T-helper 17 cell (primary cell): ENCODE results near the gene GALNT2. TPM values are rescaled to one million over a fixed set of nuclear protein-coding genes. Genes with fewer than 3 reads are reported as not detected.

Experiments used
- ATAC-seq: fragments of 150-1000 bp; cut with Tn5 transposase; 2 replicates; pipeline ENCODE4 v1.10.0; 2021; ENCODE audit warnings: mild to moderate bottlenecking, moderate library complexity
- DNase-seq, 3 donors: peaks; one replicate each; pipeline versions ENCODE4 v3.0.0 to v3.0.0-alpha.2; 2020 to 2021
- H3K9me3 ChIP-seq: one replicate; pipeline ENCODE4 v1.7.0; 2013; ENCODE audit warnings: low read length, mild to moderate bottlenecking; ENCODE audit not compliant: control insufficient read depth, poor library complexity, severe bottlenecking
- H3K27ac Mint-ChIP-seq: one replicate; pipeline ENCODE4 v1.8.0; 2022; ENCODE audit warnings: mild to moderate bottlenecking, moderate library complexity, mixed read lengths
- H3K27me3 Mint-ChIP-seq: one replicate; pipeline ENCODE4 v1.8.0; 2022; ENCODE audit warnings: mixed read lengths
- H3K36me3 Mint-ChIP-seq: one replicate; pipeline ENCODE4 v1.8.0; 2022; ENCODE audit warnings: low read depth, mixed read lengths
- H3K4me1 Mint-ChIP-seq: one replicate; pipeline ENCODE4 v1.8.0; 2022; ENCODE audit warnings: mild to moderate bottlenecking, mixed read lengths
- H3K4me3 Mint-ChIP-seq: one replicate; pipeline ENCODE4 v1.8.0; 2022; ENCODE audit warnings: mild to moderate bottlenecking, moderate library complexity, mixed read lengths
- total RNA-seq, 4 donors: library from RNA in 2 of 4; stranded (reverse) in 2 of 4; gene quantifications; one replicate each; pipeline ENCODE4 v1.2.3 and lab custom pipeline; 2022 to 2026

Gene GALNT2
- total RNA-seq, 2 donors from 2014 or later, result 16.6 to 19.8 TPM

DNA sequence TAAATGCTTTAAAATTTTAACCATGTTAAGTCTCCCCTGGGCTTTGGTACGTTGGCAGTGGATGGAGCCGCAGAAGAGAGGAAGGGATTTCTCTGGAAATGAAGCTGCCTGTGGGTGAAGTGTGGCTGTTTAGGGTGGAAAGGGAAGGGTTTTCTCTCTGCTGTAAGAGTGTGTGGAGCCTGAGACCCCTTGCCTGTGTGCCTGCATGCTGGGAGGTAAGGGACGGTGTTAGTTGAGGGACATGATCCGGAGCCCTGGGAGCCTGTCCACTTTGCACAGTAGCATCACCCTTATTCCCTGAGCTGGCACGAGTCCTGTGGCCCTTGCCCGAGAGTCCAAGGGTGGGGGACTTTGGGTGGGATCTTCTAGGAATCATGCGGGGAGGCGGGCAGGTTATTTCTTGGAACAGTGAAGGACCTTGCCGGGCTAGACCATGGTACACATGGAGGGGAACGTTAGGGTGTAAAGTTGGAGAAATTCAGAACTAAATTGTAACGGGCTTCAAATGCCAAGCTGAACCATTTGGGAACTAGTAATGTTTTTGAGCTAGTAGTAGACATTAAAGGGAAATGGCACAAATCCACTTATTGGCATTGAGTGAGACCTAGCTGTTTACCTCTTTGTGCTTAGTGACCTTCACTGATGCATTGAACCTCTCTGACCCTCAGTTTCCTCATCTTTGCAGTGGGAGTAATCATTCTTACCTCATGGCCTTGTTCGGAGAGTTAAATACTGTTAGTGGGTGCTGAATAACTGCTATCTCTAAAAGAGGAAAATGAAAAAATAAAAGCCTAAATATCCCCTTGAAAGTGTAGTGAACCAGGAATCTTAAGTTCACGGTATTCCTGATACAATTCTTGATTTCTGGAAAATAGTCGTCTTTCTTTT, 3.5 kb downstream of the GALNT2 start:
- ATAC-seq (no peak), DNase-seq (no peak)
- peaks cover 36% of the 10 kb centered on the region for H3K4me1 Mint-ChIP-seq
- H3K9me3 ChIP-seq, result no peaks in the 10 kb centered on the region
- no peak overlapping the region for H3K27ac Mint-ChIP-seq
- H3K36me3 Mint-ChIP-seq, result no peaks in the 10 kb centered on the region
- H3K27me3 Mint-ChIP-seq, result no peaks in the 10 kb centered on the region
- H3K4me3 Mint-ChIP-seq, result no peak overlapping the region

- H3K36me3 Mint-ChIP-seq, result no peaks in the 10 kb centered on the region
- no peak overlapping the region for H3K4me3 Mint-ChIP-seq
- ATAC-seq (no peak), DNase-seq (no peak)
- H3K9me3 ChIP-seq, result no peaks in the 10 kb centered on the region
- peaks cover 39% of the 10 kb centered on the region for H3K4me1 Mint-ChIP-seq
- H3K27me3 Mint-ChIP-seq, result no peaks in the 10 kb centered on the region
- no peak overlapping the region for H3K27ac Mint-ChIP-seq
These were observed 4.3 kb downstream of the GALNT2 start for GRCh38 chr1:230071316-230071715.

- peaks cover 47% of the 10 kb centered on the region for H3K4me1 Mint-ChIP-seq
- no peaks in the 10 kb centered on the region for H3K27me3 Mint-ChIP-seq
These were observed 5.3 kb downstream of the GALNT2 start for GRCh38 chr1:230072296-230072695.

GRCh38 chr1:230072866-230073265, 5.8 kb downstream of the GALNT2 start:
- DNase-seq (no peak), ATAC-seq (no peak)
- Mint-ChIP-seq H3K4me3 (no peak overlapping the region), H3K4me1 (peaks cover 48% of the 10 kb centered on the region), H3K27ac (no peak overlapping the region), H3K36me3 (peaks cover 2% of the 10 kb centered on the region), H3K27me3 (no peaks in the 10 kb centered on the region)
- no peaks in the 10 kb centered on the region for H3K9me3 ChIP-seq

More at GRCh38 chr1:230072296-230072695, 5.3 kb downstream of the GALNT2 start:
- Mint-ChIP-seq H3K36me3 (peaks cover 2% of the 10 kb centered on the region), H3K4me3 (no peak overlapping the region), H3K27ac (no peak overlapping the region)
- H3K9me3 ChIP-seq, result no peaks in the 10 kb centered on the region
- DNase-seq (no peak), ATAC-seq (no peak)

DNA sequence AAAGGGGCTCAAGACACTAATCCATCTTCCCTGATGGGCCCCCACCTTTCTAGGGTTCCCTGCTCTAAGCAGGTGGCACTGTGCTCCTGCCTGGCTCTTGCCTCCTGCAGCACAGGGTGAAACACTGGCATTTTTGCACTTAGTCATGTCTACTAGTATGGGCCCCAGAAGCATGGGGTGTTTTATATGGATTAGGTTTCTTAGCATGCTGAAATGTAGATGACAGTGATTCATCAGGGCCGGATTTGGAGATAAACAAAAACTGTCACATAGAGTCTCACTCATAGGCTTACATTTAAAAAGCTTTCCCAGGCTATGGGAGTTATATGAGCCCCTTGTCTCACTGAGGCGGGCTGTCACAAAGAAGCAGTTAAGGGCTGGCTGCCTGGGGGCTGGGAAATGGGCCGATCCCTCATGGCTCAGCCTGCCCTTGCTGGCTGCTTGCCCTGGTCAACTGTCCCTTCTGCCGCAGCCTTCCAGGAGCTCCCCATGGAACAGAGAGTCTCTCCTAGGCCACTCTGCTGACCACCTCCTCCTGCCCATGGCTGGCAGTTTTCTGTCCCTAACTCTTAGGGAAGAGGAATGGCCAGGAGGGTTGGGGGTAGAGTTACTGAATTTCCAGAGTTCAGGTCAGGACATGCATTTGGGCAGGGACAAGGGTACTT, 6.5 kb downstream of the GALNT2 start:
- Mint-ChIP-seq H3K4me1 (peaks cover 46% of the 10 kb centered on the region), H3K27ac (no peak overlapping the region), H3K36me3 (peaks cover 2% of the 10 kb centered on the region), H3K27me3 (no peaks in the 10 kb centered on the region), H3K4me3 (no peak overlapping the region)
- DNase-seq, result no peak
- H3K9me3 ChIP-seq, result no peaks in the 10 kb centered on the region
- no peak for ATAC-seq

DNA sequence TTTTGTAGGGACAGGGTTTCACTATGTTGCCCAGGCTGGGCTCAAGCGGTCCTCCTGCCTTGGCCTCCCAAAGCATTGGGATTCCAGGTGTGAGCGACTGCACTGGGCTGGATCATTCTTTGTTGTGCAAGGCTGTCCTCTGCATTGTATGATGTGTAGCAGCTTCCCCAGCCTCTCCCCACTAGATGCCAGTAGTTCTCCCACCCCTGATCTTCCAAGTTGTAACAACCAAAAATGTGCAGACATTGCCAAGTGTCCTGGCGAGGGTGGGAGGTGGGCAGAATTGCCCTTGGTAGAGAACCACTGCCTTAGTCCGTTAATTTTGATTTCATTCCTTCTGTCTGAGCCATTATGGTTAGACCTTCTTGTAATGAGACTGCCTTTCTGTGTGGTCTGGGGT, 7.2 kb downstream of the GALNT2 start:
- Mint-ChIP-seq H3K4me1 (peaks cover 38% of the 10 kb centered on the region), H3K27ac (no peak overlapping the region), H3K27me3 (no peaks in the 10 kb centered on the region), H3K4me3 (no peak overlapping the region), H3K36me3 (peaks cover 2% of the 10 kb centered on the region)
- DNase-seq (no peak), ATAC-seq (no peak)
- no peaks in the 10 kb centered on the region for H3K9me3 ChIP-seq

GRCh38 chr1:230074762-230075161, 7.7 kb downstream of the GALNT2 start:
- Mint-ChIP-seq H3K4me1 (peaks cover 40% of the 10 kb centered on the region), H3K36me3 (peaks cover 2% of the 10 kb centered on the region), H3K27ac (no peak overlapping the region), H3K4me3 (no peak overlapping the region), H3K27me3 (no peaks in the 10 kb centered on the region)
- no peak for ATAC-seq
- no peaks in the 10 kb centered on the region for H3K9me3 ChIP-seq
- DNase-seq, result no peak

DNA sequence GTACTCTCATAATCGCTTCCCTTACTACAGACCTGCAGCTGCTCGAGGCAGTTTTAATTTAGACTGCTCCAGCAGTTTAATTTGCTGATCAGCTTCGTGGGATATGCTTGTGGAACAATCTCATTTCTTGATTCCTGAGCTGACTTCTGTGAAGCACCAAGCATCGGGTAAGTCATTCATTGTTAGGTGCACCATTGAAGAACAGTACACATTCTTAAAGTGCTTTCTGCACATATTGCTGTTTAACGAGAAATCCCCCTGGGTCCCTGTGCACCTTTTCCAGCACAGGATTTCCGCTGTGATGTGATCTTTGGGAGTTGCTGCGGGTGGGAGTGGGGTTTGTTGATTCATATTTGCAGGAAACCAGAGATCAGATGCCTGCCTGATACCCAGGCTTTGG, 9.1 kb downstream of the GALNT2 start:
- Mint-ChIP-seq H3K27me3 (no peaks in the 10 kb centered on the region), H3K36me3 (peaks cover 2% of the 10 kb centered on the region), H3K4me1 (peaks cover 41% of the 10 kb centered on the region), H3K27ac (peak overlapping the region; percentile 54), H3K4me3 (no peak overlapping the region)
- ATAC-seq (no peak), DNase-seq (no peak)
- no peaks in the 10 kb centered on the region for H3K9me3 ChIP-seq

GRCh38 chr1:230077011-230077410, 10.0 kb downstream of the GALNT2 start:
- Mint-ChIP-seq H3K27me3 (no peaks in the 10 kb centered on the region), H3K27ac (peak overlapping the region; percentile 54), H3K4me3 (peak overlapping the region; percentile 12), H3K36me3 (peaks cover 2% of the 10 kb centered on the region), H3K4me1 (peaks cover 41% of the 10 kb centered on the region)
- ATAC-seq, result peak; percentile 45
- no peaks in the 10 kb centered on the region for H3K9me3 ChIP-seq
- no peak for DNase-seq

DNA sequence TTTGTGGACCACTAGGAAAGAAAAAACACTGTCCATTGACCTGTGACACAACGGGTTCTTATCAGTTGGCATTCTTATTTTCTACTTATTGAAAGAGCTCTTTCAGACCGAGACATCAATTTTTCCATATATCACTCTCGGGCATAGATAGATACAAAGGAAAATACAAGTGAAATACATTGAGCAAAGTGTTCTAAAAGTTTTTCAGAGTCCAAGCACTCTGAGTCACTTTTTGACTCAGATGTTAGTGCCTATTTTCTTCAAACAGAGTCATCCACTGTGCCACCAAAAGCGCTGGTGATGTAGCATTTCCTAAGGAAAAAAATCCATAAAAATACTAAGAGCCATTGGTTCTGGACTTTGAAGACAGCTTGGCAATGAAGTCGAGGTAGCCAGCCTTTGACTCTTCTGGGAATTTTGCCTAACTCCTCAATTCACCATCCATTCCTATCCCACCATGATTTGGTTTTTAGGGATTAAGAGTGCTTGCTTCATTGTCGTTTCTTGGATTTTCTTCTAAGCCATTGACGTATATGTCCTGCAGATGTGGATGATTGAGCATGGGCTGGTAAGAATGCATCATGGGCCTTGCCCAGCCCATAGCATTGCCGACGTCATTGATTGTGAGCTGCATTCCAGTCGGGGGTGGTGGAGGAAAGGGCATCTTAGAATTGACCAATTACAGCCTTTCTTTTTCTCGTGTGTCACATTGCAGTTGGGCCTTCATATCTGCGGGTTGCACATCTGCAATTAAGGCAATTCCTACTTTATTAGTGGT, 10.6 kb downstream of the GALNT2 start:
- peaks cover 2% of the 10 kb centered on the region for H3K36me3 Mint-ChIP-seq
- no peaks in the 10 kb centered on the region for H3K9me3 ChIP-seq
- H3K4me1 Mint-ChIP-seq, result peaks cover 39% of the 10 kb centered on the region
- H3K27me3 Mint-ChIP-seq, result no peaks in the 10 kb centered on the region
- no peak for ATAC-seq
- H3K27ac Mint-ChIP-seq, result peak overlapping the region; percentile 54
- no peak for DNase-seq
- H3K4me3 Mint-ChIP-seq, result peak overlapping the region; percentile 12

- peak overlapping the region; percentile 57 for H3K27ac Mint-ChIP-seq
- H3K9me3 ChIP-seq, result no peaks in the 10 kb centered on the region
- peaks cover 2% of the 10 kb centered on the region for H3K36me3 Mint-ChIP-seq
- no peaks in the 10 kb centered on the region for H3K27me3 Mint-ChIP-seq
- no peak overlapping the region for H3K4me3 Mint-ChIP-seq
- ATAC-seq (no peak), DNase-seq (no peak)
- peaks cover 38% of the 10 kb centered on the region for H3K4me1 Mint-ChIP-seq
These were observed 12.4 kb downstream of the GALNT2 start for GRCh38 chr1:230079199-230080024.

DNA sequence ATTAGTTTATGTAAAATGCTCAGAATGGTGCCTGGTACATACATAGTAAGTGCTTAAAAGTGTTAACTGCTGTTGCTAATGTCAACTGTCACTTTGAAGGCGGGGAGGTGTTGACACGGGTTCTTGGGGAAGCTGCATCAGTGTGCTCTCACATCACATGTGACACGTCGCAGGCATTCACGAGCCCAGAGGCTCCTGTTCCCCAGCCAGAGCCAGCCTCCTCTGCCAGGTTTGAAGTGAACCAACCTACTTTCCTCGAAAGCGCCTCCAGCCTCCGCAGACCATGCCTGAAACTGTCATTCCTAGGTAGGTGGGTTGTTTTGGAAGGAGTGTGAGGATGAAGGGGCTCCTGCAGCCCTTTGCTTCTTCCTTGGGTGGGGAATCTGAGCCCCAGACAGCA, 13.8 kb downstream of the GALNT2 start:
- no peak overlapping the region for H3K4me3 Mint-ChIP-seq
- H3K27ac Mint-ChIP-seq, result no peak overlapping the region
- H3K4me1 Mint-ChIP-seq, result peaks cover 42% of the 10 kb centered on the region
- ATAC-seq (no peak), DNase-seq (no peak)
- no peaks in the 10 kb centered on the region for H3K27me3 Mint-ChIP-seq
- H3K9me3 ChIP-seq, result no peaks in the 10 kb centered on the region
- H3K36me3 Mint-ChIP-seq, result peaks cover 2% of the 10 kb centered on the region
